ENCODE measurements around the gene ZSWIM4. TPM values are rescaled to one million over a fixed set of nuclear protein-coding genes. Genes with fewer than 3 reads are reported as not detected.
"Not testable (repeated sequence)": the region's sequence is repeated elsewhere in the genome, so short reads cannot be mapped to it uniquely, and the experiment has no call there.

ZSWIM4 gene
- polyA plus RNA-seq, 3 donors from 2014 or later, result 0.62 to 1.2 TPM; not detected in 1

GRCh38 chr19:13784731-13785452 lies 10.4 kb upstream of the ZSWIM4 start:
- peak; percentile 67 to 74 (median 72) for DNase-seq
- H3K27ac Mint-ChIP-seq, result peak overlapping the region in 5 of 6 donors; percentile 42 to 78 (median 71)
- no peaks in the 10 kb centered on the region for H3K9me3 Mint-ChIP-seq
- H3K4me3 Mint-ChIP-seq, result peak overlapping the region; percentile 30 to 64 (median 60)
- peaks cover 14 to 15% (median 15%) of the 10 kb centered on the region in 3 donors for H3K27me3 Mint-ChIP-seq (ENCODE audit: low read depth in 3 of 3)
- H3K36me3 Mint-ChIP-seq, result no peaks in the 10 kb centered on the region
- peaks cover 31% of the 10 kb centered on the region in 2 donors for H3K4me1 Mint-ChIP-seq

- Mint-ChIP-seq H3K27ac (peak overlapping the region; percentile 62 to 95 (median 92)), H3K4me3 (peak overlapping the region; percentile 68 to 96 (median 79))
Measured at GRCh38 chr19:13788991-13789390, 6.3 kb upstream of the ZSWIM4 start.

GRCh38 chr19:13790354-13790753 lies 4.9 kb upstream of the ZSWIM4 start:
- H3K36me3 Mint-ChIP-seq, result no peaks in the 10 kb centered on the region
- peaks cover 44 to 50% of the 10 kb centered on the region in 2 donors for H3K4me1 Mint-ChIP-seq
- H3K27me3 Mint-ChIP-seq (ENCODE audit: low read depth in 3 of 3), result peaks cover 22 to 29% (median 23%) of the 10 kb centered on the region in 3 donors
- DNase-seq, result peak; percentile 82 to 85 (median 83)
- H3K27ac Mint-ChIP-seq, result peak overlapping the region; percentile 93 to 99 (median 98)
- no peaks in the 10 kb centered on the region for H3K9me3 Mint-ChIP-seq
- peak overlapping the region; percentile 76 to 93 (median 84) for H3K4me3 Mint-ChIP-seq

More at GRCh38 chr19:13788991-13789390, 6.3 kb upstream of the ZSWIM4 start:
- peak; percentile 53 to 63 (median 59) for DNase-seq
- Mint-ChIP-seq H3K9me3 (no peaks in the 10 kb centered on the region), H3K27me3 (ENCODE audit: low read depth in 3 of 3) (peaks cover 15 to 21% (median 20%) of the 10 kb centered on the region in 3 donors), H3K36me3 (no peaks in the 10 kb centered on the region), H3K4me1 (peaks cover 42 to 45% of the 10 kb centered on the region in 2 donors)

- H3K36me3 Mint-ChIP-seq, result not testable (repeated sequence)
- peak overlapping the region in 3 of 6 donors; percentile 66 to 96 (median 83) for H3K27ac Mint-ChIP-seq
Measured at GRCh38 chr19:13793317-13793716, 1.9 kb upstream of the ZSWIM4 start.

DNA sequence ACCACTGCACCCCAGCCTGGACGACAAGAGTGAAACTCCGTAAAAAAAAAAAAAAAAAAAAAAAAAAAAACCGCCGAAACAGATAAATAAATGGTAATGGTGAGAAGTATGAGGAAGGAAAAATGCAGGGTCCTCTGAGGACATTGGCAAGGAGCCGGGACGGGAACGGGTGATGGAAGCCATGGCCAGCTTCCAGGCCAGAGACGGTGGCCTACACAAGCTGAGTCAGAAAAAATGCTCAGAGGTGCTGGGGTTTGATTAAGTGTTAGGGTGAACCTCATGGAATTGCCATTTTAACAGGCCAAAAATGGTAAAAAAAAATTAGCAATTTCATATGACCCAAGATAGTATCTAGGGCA lies 866 bp upstream of the ZSWIM4 start:
- no peak for DNase-seq
- H3K4me1 Mint-ChIP-seq, result peaks cover 34 to 40% of the 10 kb centered on the region in 2 donors
- peak overlapping the region; percentile 83 to 98 (median 96) for H3K27ac Mint-ChIP-seq
- no peaks in the 10 kb centered on the region for H3K36me3 Mint-ChIP-seq
- no peaks in the 10 kb centered on the region for H3K9me3 Mint-ChIP-seq
- peaks cover 14 to 19% (median 16%) of the 10 kb centered on the region in 3 donors for H3K27me3 Mint-ChIP-seq (ENCODE audit: low read depth in 3 of 3)
- peak overlapping the region; percentile 96 to 99 (median 97) for H3K4me3 Mint-ChIP-seq

More at GRCh38 chr19:13793317-13793716, 1.9 kb upstream of the ZSWIM4 start:
- not testable (repeated sequence) for DNase-seq, H3K9me3 Mint-ChIP-seq
- Mint-ChIP-seq H3K27me3 (ENCODE audit: low read depth in 3 of 3) (peaks cover 18 to 23% (median 21%) of the 10 kb centered on the region in 3 donors), H3K4me1 (peaks cover 44 to 49% of the 10 kb centered on the region in 2 donors), H3K4me3 (peak overlapping the region; percentile 63 to 97 (median 96))

DNA sequence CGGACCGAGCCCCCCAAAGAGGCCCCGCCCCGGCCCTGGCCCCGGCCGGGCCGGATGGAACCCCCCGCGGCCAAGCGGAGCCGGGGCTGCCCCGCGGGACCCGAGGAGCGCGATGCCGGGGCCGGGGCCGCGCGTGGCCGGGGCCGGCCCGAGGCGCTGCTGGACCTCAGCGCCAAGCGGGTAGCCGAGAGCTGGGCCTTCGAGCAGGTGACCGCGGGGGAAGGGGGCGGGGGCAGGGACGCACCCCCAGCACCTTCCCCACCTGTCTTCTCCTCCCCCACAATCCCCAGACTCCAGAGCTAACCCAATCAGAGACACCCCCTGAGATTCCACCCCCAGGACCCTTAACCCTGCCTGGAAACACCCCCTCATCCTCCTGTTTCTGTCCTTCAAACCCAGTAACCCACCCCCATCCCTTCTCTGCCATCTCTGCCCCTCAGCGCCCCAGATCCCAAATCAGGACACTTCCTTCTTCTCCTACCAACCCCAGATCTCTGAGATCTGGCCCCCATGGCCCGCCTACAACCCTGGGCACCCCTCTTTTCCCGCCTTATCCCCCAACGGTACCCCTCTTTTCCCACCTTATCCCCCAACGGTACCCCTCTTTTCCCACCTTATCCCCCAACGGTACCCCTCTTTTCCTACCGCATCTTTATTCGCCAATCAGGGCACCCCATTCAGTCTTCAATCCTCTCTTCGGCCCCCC lies 505 bp downstream of the ZSWIM4 start:
- Mint-ChIP-seq H3K36me3 (no peaks in the 10 kb centered on the region), H3K27me3 (ENCODE audit: low read depth in 3 of 3) (peaks cover 10 to 12% (median 11%) of the 10 kb centered on the region in 3 donors), H3K4me3 (peak overlapping the region; percentile 79 to 99 (median 87)), H3K4me1 (peaks cover 25 to 30% of the 10 kb centered on the region in 2 donors), H3K9me3 (no peaks in the 10 kb centered on the region), H3K27ac (peak overlapping the region in 5 of 6 donors; percentile 67 to 96 (median 83))
- DNase-seq, result no peak

DNA sequence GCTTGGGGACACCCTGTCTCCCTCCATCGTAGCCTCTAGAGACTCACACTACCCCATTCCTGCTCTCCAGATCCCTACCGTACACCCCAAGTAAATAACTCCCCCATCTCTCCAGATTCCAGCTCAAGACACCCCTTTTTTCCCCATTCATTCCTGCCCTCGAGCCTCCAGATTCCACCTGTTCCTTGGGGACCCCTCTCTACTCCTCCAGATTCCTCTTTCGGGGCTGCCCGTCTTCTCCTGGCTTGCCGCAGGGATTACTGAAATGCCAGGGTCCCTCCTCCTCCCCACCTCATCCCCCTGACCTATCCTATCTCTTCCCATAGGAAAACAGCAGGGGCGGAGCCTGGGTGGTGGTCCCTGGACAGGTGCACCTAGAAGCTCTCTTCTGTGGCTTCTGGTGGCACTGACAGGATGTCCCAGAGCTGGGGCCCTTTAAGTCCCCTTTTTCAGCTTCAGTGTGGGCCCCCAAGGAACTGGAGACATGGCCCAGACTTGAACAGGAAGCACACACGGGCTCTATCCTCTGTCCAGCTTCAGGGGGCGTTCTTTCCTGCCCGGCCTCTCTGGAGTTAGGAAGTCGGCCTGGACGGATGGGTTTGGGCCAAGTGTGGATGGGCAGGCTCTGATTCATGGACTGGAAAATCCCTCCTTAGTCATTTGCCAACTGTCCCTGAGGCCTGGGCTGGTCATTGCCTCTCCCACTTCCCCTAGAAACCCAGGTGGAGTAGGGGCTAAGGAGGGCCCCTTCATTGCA lies 1.2 kb downstream of the ZSWIM4 start:
- Mint-ChIP-seq H3K27me3 (ENCODE audit: low read depth in 3 of 3) (peaks cover 11 to 14% (median 12%) of the 10 kb centered on the region in 3 donors), H3K4me3 (peak overlapping the region; percentile 44 to 87 (median 79)), H3K36me3 (peaks cover 0 to 4% (median 0%) of the 10 kb centered on the region in 3 donors), H3K9me3 (no peaks in the 10 kb centered on the region), H3K4me1 (peaks cover 24 to 30% of the 10 kb centered on the region in 2 donors), H3K27ac (peak overlapping the region in 5 of 6 donors; percentile 67 to 96 (median 83))
- DNase-seq, result no peak

DNA sequence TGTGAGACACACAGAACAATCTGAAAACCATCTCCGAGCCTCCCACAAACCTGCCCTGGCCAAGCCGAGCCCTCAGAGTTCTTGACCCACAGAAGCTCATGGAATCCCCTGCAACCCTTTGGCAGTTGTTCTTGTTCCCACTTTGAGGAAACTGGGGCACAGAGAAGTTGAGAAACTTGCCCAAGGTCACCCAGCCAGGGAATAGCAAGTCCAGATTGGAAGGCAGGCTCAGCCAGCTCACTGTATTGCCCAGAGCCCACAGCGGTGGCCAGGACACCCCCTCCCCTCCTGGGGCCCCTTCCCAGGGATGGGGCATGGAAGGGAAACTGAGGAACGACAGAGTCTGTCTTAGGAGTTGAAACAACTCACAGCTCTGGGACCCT lies 1.8 kb downstream of the ZSWIM4 start:
- H3K27me3 Mint-ChIP-seq (ENCODE audit: low read depth in 3 of 3), result peaks cover 9 to 14% (median 11%) of the 10 kb centered on the region in 3 donors
- H3K27ac Mint-ChIP-seq, result peak overlapping the region in 2 of 6 donors; percentile 7 to 46
- peaks cover 0 to 4% (median 0%) of the 10 kb centered on the region in 3 donors for H3K36me3 Mint-ChIP-seq
- no peaks in the 10 kb centered on the region for H3K9me3 Mint-ChIP-seq
- no peak for DNase-seq
- peak overlapping the region in 3 of 5 donors; percentile 22 to 79 (median 75) for H3K4me3 Mint-ChIP-seq
- peaks cover 24 to 30% of the 10 kb centered on the region in 2 donors for H3K4me1 Mint-ChIP-seq

DNA sequence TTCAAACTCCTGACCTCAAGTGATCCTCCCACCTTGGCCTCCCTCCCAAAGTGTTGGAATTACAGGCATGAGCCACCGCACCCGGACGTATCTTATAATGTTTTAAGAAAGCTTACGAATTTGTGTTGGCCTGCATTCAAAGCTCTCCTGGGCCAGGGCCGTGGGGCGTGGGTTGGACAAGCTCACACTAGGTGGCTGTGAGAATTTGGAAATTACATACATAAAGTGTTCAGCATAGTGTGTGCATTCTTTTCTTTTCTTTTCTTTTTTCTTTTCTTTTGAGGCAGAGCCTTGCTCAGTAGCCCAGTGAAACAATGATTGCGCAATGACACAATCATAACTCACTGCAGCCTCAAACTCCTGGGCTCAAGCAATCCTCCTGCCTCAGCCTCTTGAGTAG lies 2.6 kb downstream of the ZSWIM4 start:
- Mint-ChIP-seq H3K27ac (no peak overlapping the region), H3K27me3 (ENCODE audit: low read depth in 3 of 3) (peaks cover 9 to 14% (median 11%) of the 10 kb centered on the region in 3 donors), H3K4me1 (peaks cover 24 to 30% of the 10 kb centered on the region in 2 donors), H3K9me3 (no peaks in the 10 kb centered on the region), H3K36me3 (peaks cover 0 to 4% (median 0%) of the 10 kb centered on the region in 3 donors), H3K4me3 (peak overlapping the region in 2 of 5 donors; percentile 10 to 15)
- no peak for DNase-seq

- Mint-ChIP-seq H3K4me3 (no peak overlapping the region), H3K9me3 (no peaks in the 10 kb centered on the region), H3K4me1 (peaks cover 17 to 18% of the 10 kb centered on the region in 2 donors), H3K27me3 (ENCODE audit: low read depth in 3 of 3) (peaks cover 3 to 8% (median 7%) of the 10 kb centered on the region in 3 donors), H3K36me3 (peaks cover 0 to 4% (median 0%) of the 10 kb centered on the region in 3 donors), H3K27ac (no peak overlapping the region)
- DNase-seq, result no peak
Measured at GRCh38 chr19:13799669-13800068, 4.4 kb downstream of the ZSWIM4 start.

DNA sequence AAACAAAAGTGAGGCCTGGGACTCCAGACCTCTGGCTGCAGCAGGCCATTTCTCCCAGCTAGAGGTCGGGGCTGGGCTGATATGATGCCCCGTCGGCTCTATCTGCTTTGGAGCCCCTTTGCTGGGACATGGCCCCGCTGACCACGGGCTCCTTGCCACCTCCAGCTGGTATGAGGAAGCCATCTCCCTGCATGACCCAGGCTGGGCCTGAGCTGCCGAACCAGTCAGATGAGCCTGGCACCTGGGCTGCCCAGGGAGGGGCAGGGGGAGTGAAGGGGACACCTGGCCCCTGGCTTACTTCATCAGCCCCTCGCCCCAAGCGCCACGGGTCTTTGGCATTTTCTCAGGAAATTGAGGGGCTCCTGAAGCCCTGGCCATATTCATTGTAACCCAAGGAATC lies 7.8 kb downstream of the ZSWIM4 start:
- no peak for DNase-seq
- Mint-ChIP-seq H3K27me3 (ENCODE audit: low read depth in 3 of 3) (peaks cover 0 to 4% (median 0%) of the 10 kb centered on the region in 3 donors), H3K27ac (no peak overlapping the region), H3K36me3 (peaks cover 0 to 4% (median 0%) of the 10 kb centered on the region in 3 donors), H3K4me3 (no peak overlapping the region), H3K9me3 (no peaks in the 10 kb centered on the region), H3K4me1 (no peaks in the 10 kb centered on the region)

DNA sequence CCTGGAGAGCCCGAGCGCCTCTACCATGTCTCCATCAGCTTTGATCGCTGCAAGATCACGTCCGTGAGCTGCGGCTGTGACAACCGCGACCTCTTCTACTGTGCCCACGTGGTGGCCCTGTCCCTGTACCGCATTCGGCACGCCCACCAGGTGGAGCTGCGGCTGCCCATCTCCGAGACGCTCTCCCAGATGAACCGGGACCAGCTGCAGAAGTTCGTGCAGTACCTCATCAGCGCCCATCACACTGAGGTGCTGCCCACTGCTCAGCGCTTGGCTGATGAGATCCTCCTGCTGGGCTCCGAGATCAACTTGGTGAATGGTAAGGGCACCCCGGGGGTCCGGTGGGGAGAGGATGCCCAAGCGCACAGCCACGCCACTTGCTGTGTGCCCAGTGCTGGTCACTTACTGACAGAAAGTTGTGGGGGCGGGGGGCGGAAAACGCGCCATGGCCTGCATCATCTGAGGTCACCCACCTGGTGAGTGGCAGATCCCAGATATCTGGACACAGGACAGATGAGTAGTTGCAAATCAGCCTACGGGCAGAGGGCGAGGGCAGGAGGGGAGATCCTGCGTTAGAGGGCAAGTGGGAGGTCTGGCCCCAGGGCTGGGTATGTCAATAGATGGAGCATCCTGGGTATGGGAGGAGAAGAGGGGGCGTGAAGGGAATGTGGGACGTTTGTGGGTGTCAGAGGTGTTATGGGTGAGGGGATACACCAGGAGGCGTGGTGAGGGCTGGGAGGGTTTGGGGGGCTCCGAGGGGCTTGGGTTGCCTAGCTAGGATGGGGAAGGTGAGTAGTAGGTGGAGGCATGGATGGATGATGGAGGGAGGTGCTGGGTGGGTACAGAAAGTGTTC lies 9.8 kb downstream of the ZSWIM4 start:
- Mint-ChIP-seq H3K36me3 (peaks cover 0 to 9% (median 0%) of the 10 kb centered on the region in 3 donors), H3K9me3 (no peaks in the 10 kb centered on the region), H3K27me3 (ENCODE audit: low read depth in 3 of 3) (peaks cover 0 to 5% (median 2%) of the 10 kb centered on the region in 3 donors), H3K4me3 (no peak overlapping the region), H3K4me1 (no peaks in the 10 kb centered on the region), H3K27ac (no peak overlapping the region)
- DNase-seq, result no peak

All from immature natural killer cell (primary cell).